Liver (tissue), 9 donors: ENCODE measurements around the gene BRICD5. TPM values are rescaled to one million over a fixed set of nuclear protein-coding genes. Genes with fewer than 3 reads are reported as not detected.

ENCODE experiments used
- DNase-seq: peaks from one replicate; pipeline ENCODE4 v3.0.0-alpha.2; 2017; ENCODE audit warnings: low spot score
- H3K27ac ChIP-seq, 2 donors: one replicate each; pipeline ENCODE4 v1.7.0; 2013; ENCODE audit warnings: inconsistent platforms in 2 of 2, low read length in 2 of 2, control low read depth in 1 of 2, low read depth in 1 of 2, mild to moderate bottlenecking in 1 of 2
- H3K27me3 ChIP-seq, 4 donors: one replicate each; pipeline versions ENCODE4 v1.6.1 to v1.7.0; 2013; ENCODE audit warnings: low read length in 3 of 4, inconsistent platforms in 1 of 4, mild to moderate bottlenecking in 1 of 4, moderate library complexity in 1 of 4; ENCODE audit not compliant: control insufficient read depth in 4 of 4, insufficient read depth in 4 of 4
- H3K36me3 ChIP-seq, 4 donors: one replicate each; pipeline versions ENCODE4 v1.6.1 to v1.7.0; 2013; ENCODE audit warnings: low read length in 3 of 4, mild to moderate bottlenecking in 3 of 4, low read depth in 1 of 4, moderate library complexity in 1 of 4; ENCODE audit not compliant: control insufficient read depth in 4 of 4, insufficient read depth in 3 of 4
- H3K4me1 ChIP-seq, 4 donors: one replicate each; pipeline versions ENCODE4 v1.6.1 to v1.7.0; 2013; ENCODE audit warnings: low read length in 3 of 4, mild to moderate bottlenecking in 3 of 4, moderate library complexity in 1 of 4; ENCODE audit not compliant: control insufficient read depth in 4 of 4, insufficient read depth in 4 of 4
- H3K4me3 ChIP-seq, 3 donors: one replicate each; pipeline versions ENCODE4 v1.6.1 to v1.7.0; 2013; ENCODE audit warnings: low read length in 3 of 3, control low read depth in 1 of 3, low read depth in 1 of 3, mild to moderate bottlenecking in 1 of 3
- H3K9ac ChIP-seq, 2 donors: one replicate each; pipeline ENCODE4 v1.7.0; 2013; ENCODE audit warnings: low read length in 2 of 2, mild to moderate bottlenecking in 2 of 2, moderate library complexity in 2 of 2, control low read depth in 1 of 2, low read depth in 1 of 2
- H3K9me3 ChIP-seq, 4 donors: one replicate each; pipeline versions ENCODE4 v1.6.1 to v1.7.0; 2013; ENCODE audit warnings: low read length in 3 of 4; ENCODE audit not compliant: control insufficient read depth in 4 of 4
- ATF3 ChIP-seq: IDR thresholded peaks from 2 replicates; pipeline ENCODE4 v1.6.1; 2016; ENCODE audit warnings: antibody characterized with exemption
- FOXA2 ChIP-seq: IDR thresholded peaks from 2 replicates; pipeline ENCODE4 v1.6.1; 2016; ENCODE audit warnings: antibody characterized with exemption
- GABPA ChIP-seq, 2 donors: IDR thresholded peaks in 1 of 2; conservative IDR thresholded peaks in 1 of 2; 2 replicates each; pipeline ENCODE4 v1.6.1; 2016; ENCODE audit warnings: antibody characterized with exemption in 2 of 2, mild to moderate bottlenecking in 1 of 2, moderate library complexity in 1 of 2
- HNF4A ChIP-seq, 2 donors: conservative IDR thresholded peaks; 2 replicates each; pipeline ENCODE4 v1.6.1; 2016; ENCODE audit warnings: antibody characterized with exemption in 2 of 2, mild to moderate bottlenecking in 2 of 2
- JUND ChIP-seq, 2 donors: IDR thresholded peaks; 2 replicates each; pipeline ENCODE4 v1.6.1; 2016; ENCODE audit warnings: antibody characterized with exemption in 2 of 2
- NR2F2 ChIP-seq: IDR thresholded peaks from 2 replicates; pipeline ENCODE4 v1.6.1; 2016; ENCODE audit warnings: antibody characterized with exemption
- RAD21 ChIP-seq, 2 donors: IDR thresholded peaks; 2 replicates each; pipeline ENCODE4 v1.6.1; 2016; ENCODE audit warnings: antibody characterized with exemption in 2 of 2, mild to moderate bottlenecking in 2 of 2
- SP1 ChIP-seq: IDR thresholded peaks from 2 replicates; pipeline ENCODE4 v1.6.1; 2018; ENCODE audit warnings: antibody characterized with exemption, mild to moderate bottlenecking
- YY1 ChIP-seq: IDR thresholded peaks from 2 replicates; pipeline ENCODE4 v1.6.1; 2016; ENCODE audit warnings: antibody characterized with exemption, mild to moderate bottlenecking
- ZBTB33 ChIP-seq: IDR thresholded peaks from 2 replicates; pipeline ENCODE4 v1.6.1; 2016; ENCODE audit warnings: antibody characterized with exemption
- WGBS: extraction: QIAGEN DNeasy Blood & Tissue Kit; methylation state at CpG from one replicate; pipeline ENCODE4 v1.1.7; 2013; 5-methylcytosine and 5-hydroxymethylcytosine counted together
- polyA plus RNA-seq, 2 donors: library from polyadenylated mRNA; stranded (reverse) in 1 of 2; unstranded in 1 of 2; fragments of 200-250 nt in 1 of 2; fragments of >200 nt in 1 of 2; fragmentation: Nextera tagmentation in 1 of 2; extraction: Ambion mirVana in 1 of 2; gene quantifications; one replicate each; pipeline versions ENCODE4 v1.2.1 to v1.2.3, GENCODE V29; 2013 to 2015
- total RNA-seq, 2 donors: library from RNA; depleted of rRNA; stranded (reverse); fragments of >200 nt; gene quantifications; one replicate each; pipeline ENCODE4 v1.2.3, GENCODE V29; 2014
- TF ChIP-seq, protein P1 (sequence below): IDR thresholded peaks from 2 replicates; pipeline ENCODE4 v1.6.1; 2016; ENCODE audit warnings: antibody characterized with exemption, mild to moderate bottlenecking
- TF ChIP-seq, protein P2 (sequence below): IDR thresholded peaks from 2 replicates; pipeline ENCODE4 v1.6.1; 2016; ENCODE audit warnings: antibody characterized with exemption
- donor health status: healthy.
- donor health status: healthy.
- donor health status: healthy.
- donor health status: healthy.
- donor health status: healthy.

The BRICD5 gene
- total and polyA plus RNA-seq, 4 donors, result 0.26 to 1.9 (median 1.4) TPM

- H3K36me3 ChIP-seq, result peaks cover 0 to 24% (median 6%) of the 10 kb centered on the region in 4 donors
- no peaks in the 10 kb centered on the region for H3K9me3 ChIP-seq
- no peaks in the 10 kb centered on the region for H3K27me3 ChIP-seq
- H3K4me1 ChIP-seq, result peaks cover 8 to 33% (median 20%) of the 10 kb centered on the region in 4 donors
- WGBS, result 92% methylated on average over 23 of the region's 23 CpGs
- no peak overlapping the region for H3K9ac ChIP-seq
- no peak overlapping the region for H3K27ac ChIP-seq
- H3K4me3 ChIP-seq, result no peak overlapping the region
- DNase-seq, result no peak
- TF ChIP-seq YY1 (no peak), GABPA (IDR thresholded peaks at IDR 0.05 in 1 of 2, conservative IDR thresholded peaks at IDR 0.05 in 1 of 2) (no peak), ZBTB33 (no peak), ATF3 (no peak), HNF4A (conservative IDR thresholded peaks at IDR 0.05) (no peak), NR2F2 (no peak), JUND (IDR thresholded peaks at IDR 0.05) (no peak), FOXA2 (no peak)
- TF ChIP-seq, protein P1, sequence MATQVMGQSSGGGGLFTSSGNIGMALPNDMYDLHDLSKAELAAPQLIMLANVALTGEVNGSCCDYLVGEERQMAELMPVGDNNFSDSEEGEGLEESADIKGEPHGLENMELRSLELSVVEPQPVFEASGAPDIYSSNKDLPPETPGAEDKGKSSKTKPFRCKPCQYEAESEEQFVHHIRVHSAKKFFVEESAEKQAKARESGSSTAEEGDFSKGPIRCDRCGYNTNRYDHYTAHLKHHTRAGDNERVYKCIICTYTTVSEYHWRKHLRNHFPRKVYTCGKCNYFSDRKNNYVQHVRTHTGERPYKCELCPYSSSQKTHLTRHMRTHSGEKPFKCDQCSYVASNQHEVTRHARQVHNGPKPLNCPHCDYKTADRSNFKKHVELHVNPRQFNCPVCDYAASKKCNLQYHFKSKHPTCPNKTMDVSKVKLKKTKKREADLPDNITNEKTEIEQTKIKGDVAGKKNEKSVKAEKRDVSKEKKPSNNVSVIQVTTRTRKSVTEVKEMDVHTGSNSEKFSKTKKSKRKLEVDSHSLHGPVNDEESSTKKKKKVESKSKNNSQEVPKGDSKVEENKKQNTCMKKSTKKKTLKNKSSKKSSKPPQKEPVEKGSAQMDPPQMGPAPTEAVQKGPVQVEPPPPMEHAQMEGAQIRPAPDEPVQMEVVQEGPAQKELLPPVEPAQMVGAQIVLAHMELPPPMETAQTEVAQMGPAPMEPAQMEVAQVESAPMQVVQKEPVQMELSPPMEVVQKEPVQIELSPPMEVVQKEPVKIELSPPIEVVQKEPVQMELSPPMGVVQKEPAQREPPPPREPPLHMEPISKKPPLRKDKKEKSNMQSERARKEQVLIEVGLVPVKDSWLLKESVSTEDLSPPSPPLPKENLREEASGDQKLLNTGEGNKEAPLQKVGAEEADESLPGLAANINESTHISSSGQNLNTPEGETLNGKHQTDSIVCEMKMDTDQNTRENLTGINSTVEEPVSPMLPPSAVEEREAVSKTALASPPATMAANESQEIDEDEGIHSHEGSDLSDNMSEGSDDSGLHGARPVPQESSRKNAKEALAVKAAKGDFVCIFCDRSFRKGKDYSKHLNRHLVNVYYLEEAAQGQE, result no peak
These were observed 2.4 kb downstream of the BRICD5 start for GRCh38 chr16:2208308-2208707.

GRCh38 chr16:2207872-2208271, 2.8 kb downstream of the BRICD5 start:
- Histone ChIP-seq H3K4me3 (no peak overlapping the region), H3K27me3 (no peaks in the 10 kb centered on the region), H3K36me3 (peaks cover 0 to 24% (median 6%) of the 10 kb centered on the region in 4 donors), H3K9ac (no peak overlapping the region), H3K27ac (no peak overlapping the region), H3K9me3 (no peaks in the 10 kb centered on the region), H3K4me1 (peaks cover 5 to 29% (median 16%) of the 10 kb centered on the region in 4 donors)
- DNase-seq, result no peak
- WGBS, result 93% methylated on average over 9 of the region's 9 CpGs
- TF ChIP-seq HNF4A (conservative IDR thresholded peaks at IDR 0.05) (no peak), JUND (IDR thresholded peaks at IDR 0.05) (no peak), SP1 (no peak), FOXA2 (no peak), RAD21 (IDR thresholded peaks at IDR 0.05) (no peak)
- TF ChIP-seq, protein P2, sequence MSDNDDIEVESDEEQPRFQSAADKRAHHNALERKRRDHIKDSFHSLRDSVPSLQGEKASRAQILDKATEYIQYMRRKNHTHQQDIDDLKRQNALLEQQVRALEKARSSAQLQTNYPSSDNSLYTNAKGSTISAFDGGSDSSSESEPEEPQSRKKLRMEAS, result no peak
